Upper lobe of left lung (tissue), 4 donors: ENCODE results near the gene BCAS3.

Experiments
- EP300 ChIP-seq, 4 donors: sonication (generic); formaldehyde crosslinking; IDR thresholded peaks; one replicate each; pipeline ENCODE4 v1.5.1; 2017; ENCODE audit warnings: antibody characterized with exemption in 4 of 4, control low read depth in 2 of 4
- POLR2A ChIP-seq, 4 donors: fragments of 450-650 bp; IDR thresholded peaks; one replicate each; pipeline ENCODE4 v1.5.1; 2016 to 2017; ENCODE audit warnings: antibody characterized with exemption in 4 of 4, mild to moderate bottlenecking in 2 of 4
- TF ChIP-seq, protein P1 (sequence below), 6 experiments: fragments of 450-650 bp in 4 of 6; fragments of 200-600 bp in 2 of 6; sonication (generic) in 2 of 6; IDR thresholded peaks; one replicate each; pipeline ENCODE4 v1.5.1; 2016 to 2019; ENCODE audit warnings: antibody characterized with exemption in 6 of 6

DNA sequence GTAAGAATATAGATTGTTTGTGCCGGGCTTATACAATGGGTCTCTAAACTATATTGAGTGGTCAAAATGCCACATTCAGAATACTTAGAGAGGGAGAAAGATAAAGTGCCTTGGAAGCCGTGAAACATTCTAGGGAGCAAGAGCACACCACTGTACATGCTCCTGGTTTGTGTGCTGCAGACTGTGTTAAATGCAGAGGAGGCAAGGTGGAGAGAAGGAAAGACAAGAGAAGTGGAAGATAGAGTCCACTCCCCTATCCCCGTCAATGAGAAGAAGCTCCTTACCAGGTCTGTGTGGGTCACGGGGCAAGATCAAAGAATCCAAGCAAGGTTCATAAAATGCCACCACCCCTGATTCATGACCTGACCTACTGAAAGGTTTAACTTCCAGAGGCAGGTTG, 454.9 kb downstream of the BCAS3 start:
- TF ChIP-seq, protein P1, sequence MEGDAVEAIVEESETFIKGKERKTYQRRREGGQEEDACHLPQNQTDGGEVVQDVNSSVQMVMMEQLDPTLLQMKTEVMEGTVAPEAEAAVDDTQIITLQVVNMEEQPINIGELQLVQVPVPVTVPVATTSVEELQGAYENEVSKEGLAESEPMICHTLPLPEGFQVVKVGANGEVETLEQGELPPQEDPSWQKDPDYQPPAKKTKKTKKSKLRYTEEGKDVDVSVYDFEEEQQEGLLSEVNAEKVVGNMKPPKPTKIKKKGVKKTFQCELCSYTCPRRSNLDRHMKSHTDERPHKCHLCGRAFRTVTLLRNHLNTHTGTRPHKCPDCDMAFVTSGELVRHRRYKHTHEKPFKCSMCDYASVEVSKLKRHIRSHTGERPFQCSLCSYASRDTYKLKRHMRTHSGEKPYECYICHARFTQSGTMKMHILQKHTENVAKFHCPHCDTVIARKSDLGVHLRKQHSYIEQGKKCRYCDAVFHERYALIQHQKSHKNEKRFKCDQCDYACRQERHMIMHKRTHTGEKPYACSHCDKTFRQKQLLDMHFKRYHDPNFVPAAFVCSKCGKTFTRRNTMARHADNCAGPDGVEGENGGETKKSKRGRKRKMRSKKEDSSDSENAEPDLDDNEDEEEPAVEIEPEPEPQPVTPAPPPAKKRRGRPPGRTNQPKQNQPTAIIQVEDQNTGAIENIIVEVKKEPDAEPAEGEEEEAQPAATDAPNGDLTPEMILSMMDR (IDR thresholded peaks at IDR 0.05) = no peak
- TF ChIP-seq POLR2A (IDR thresholded peaks at IDR 0.05) = no peak
- no peak for TF ChIP-seq EP300 (IDR thresholded peaks at IDR 0.05)
